Calu3 (cell line): ENCODE data around the gene MUC21. TPM values are rescaled to one million over a fixed set of nuclear protein-coding genes. Genes with fewer than 3 reads are reported as not detected.

Experiments
- BruUV-seq: library from RNA; stranded (reverse); fragments of 400-500 nt; replicated peaks from 2 replicates; lab custom pipeline; 2021; lab: Mats Ljungman, UMichigan
- CTCF ChIA-PET: fragments of 300-600 bp; sonication (Branson Sonifier 250); formaldehyde crosslinking; loops from one replicate; lab custom pipeline; 2022; ENCODE audit warnings: antibody characterized with exemption; lab: Charles Lee
- DNase-seq: peaks from one replicate; pipeline ENCODE4 v3.0.0; 2022
- H3K27ac Mint-ChIP-seq: one replicate; pipeline ENCODE4 v1.8.0; 2022; ENCODE audit warnings: mixed read lengths; ENCODE audit not compliant: unreplicated experiment
- H3K27me3 Mint-ChIP-seq: one replicate; pipeline ENCODE4 v1.8.0; 2022; ENCODE audit warnings: mixed read lengths; ENCODE audit not compliant: unreplicated experiment
- H3K36me3 Mint-ChIP-seq: one replicate; pipeline ENCODE4 v1.8.0; 2022; ENCODE audit warnings: mild to moderate bottlenecking, moderate library complexity, mixed read lengths; ENCODE audit not compliant: insufficient read depth, unreplicated experiment
- H3K4me1 Mint-ChIP-seq: one replicate; pipeline ENCODE4 v1.8.0; 2022; ENCODE audit warnings: mild to moderate bottlenecking, low read depth, mixed read lengths; ENCODE audit not compliant: unreplicated experiment
- H3K4me3 Mint-ChIP-seq: one replicate; pipeline ENCODE4 v1.8.0; 2022; ENCODE audit warnings: mild to moderate bottlenecking, low read depth, moderate library complexity, mixed read lengths; ENCODE audit not compliant: unreplicated experiment
- H3K9me3 Mint-ChIP-seq: one replicate; pipeline ENCODE4 v1.8.0; 2022; ENCODE audit warnings: low read depth, mixed read lengths; ENCODE audit not compliant: unreplicated experiment
- intact Hi-C: fragments of 100-400 bp; cut with micrococcal nuclease; formaldehyde crosslinking; loops from one replicate; pipeline ENCODE4 v1.10.0; 2022; ENCODE audit not compliant: unreplicated experiment
- total RNA-seq: library from RNA; stranded (reverse); gene quantifications from 2 replicates; pipeline ENCODE4 v1.2.3, GENCODE V29; 2022
- TF ChIP-seq, protein P1 (sequence below): fragments of 200-600 bp; IDR thresholded peaks from one replicate; pipeline ENCODE4 v1.8.0; 2022; ENCODE audit warnings: antibody characterized with exemption; ENCODE audit not compliant: unreplicated experiment

Gene MUC21
- total RNA-seq, 1 experiment from 2014 or later = not detected

DNA sequence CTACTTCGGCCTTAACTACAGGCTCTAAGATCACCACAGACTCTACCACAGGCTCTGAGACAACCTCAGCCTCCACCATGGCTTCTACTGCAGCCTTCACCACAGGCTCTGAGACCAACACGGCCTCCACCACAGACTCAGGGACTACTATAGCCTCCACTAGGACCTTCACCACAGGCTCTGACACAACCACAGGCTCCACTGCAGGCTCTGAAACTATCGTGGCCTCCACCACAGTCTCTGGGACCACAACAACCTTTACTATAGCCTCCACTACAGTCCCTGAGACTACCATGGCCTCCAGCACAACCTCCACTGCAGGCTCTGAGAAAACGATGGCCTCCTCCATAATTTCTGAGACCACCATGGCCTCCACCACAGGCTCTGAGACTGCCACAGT, 42.1 kb downstream of the MUC21 start:
- H3K27ac Mint-ChIP-seq = no peak overlapping the region
- no peaks in the 10 kb centered on the region for H3K9me3 Mint-ChIP-seq
- intact Hi-C loops = no loop called here
- H3K27me3 Mint-ChIP-seq = peaks cover 14% of the 10 kb centered on the region
- no peak for DNase-seq
- CTCF ChIA-PET = no interaction called here
- TF ChIP-seq, protein P1, sequence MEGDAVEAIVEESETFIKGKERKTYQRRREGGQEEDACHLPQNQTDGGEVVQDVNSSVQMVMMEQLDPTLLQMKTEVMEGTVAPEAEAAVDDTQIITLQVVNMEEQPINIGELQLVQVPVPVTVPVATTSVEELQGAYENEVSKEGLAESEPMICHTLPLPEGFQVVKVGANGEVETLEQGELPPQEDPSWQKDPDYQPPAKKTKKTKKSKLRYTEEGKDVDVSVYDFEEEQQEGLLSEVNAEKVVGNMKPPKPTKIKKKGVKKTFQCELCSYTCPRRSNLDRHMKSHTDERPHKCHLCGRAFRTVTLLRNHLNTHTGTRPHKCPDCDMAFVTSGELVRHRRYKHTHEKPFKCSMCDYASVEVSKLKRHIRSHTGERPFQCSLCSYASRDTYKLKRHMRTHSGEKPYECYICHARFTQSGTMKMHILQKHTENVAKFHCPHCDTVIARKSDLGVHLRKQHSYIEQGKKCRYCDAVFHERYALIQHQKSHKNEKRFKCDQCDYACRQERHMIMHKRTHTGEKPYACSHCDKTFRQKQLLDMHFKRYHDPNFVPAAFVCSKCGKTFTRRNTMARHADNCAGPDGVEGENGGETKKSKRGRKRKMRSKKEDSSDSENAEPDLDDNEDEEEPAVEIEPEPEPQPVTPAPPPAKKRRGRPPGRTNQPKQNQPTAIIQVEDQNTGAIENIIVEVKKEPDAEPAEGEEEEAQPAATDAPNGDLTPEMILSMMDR = no peak
- BruUV-seq = no TSS peak
- H3K36me3 Mint-ChIP-seq = no peaks in the 10 kb centered on the region
- H3K4me1 Mint-ChIP-seq = no peaks in the 10 kb centered on the region
- H3K4me3 Mint-ChIP-seq = no peak overlapping the region

DNA sequence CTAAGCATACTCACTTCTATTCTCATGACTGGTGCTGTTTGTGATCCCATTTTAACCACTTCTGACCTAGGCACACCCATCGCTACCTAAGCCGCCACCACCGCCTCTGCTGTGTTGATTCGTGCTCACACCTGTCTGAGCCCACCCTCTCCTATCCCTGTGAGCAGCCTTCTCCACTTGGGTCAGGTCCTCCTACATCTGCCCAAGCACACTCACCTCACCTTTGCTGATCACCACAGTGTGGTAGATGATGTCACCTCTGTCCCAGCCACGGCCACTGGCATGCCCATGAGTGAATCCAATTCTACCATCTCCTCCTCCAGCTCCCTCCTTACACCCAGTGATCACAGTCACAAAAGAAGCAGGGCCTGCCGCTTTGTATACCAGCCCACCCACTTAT, 47.6 kb downstream of the MUC21 start:
- TF ChIP-seq, protein P1 = no peak
- no TSS peak for BruUV-seq
- Mint-ChIP-seq H3K9me3 (no peaks in the 10 kb centered on the region), H3K27ac (no peak overlapping the region), H3K4me1 (peaks cover 7% of the 10 kb centered on the region), H3K27me3 (peaks cover 46% of the 10 kb centered on the region), H3K36me3 (no peaks in the 10 kb centered on the region), H3K4me3 (no peak overlapping the region)
- no peak for DNase-seq
- intact Hi-C loops = no loop called here
- CTCF ChIA-PET = interaction anchor here (1.1 kb wide), 1 partner anchor 27 kb away, joined by 3 read pairs; no protein-coding TSS in a partner anchor

DNA sequence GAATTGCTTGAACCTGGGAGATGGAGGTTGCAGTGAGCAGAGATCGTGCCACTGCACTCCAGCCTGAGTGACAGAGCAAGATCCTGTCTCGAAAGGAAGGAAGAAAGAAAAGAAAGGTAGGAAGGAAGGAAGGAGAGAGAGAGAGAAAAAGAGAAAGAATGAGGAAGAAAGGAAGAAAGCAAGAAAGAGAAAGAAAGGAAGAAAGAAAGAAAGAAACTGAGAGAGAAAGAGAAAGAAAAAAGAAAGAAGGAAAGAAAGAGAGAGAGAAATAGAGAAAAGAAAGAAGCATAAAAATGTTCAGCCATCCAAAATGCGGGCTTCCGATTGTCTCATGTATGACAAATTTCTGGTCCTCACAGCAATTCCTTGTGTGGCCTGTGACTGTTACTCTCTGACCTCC, 49.6 kb downstream of the MUC21 start:
- no peak overlapping the region for H3K4me3 Mint-ChIP-seq
- BruUV-seq = no TSS peak
- H3K27ac Mint-ChIP-seq = no peak overlapping the region
- peaks cover 24% of the 10 kb centered on the region for H3K4me1 Mint-ChIP-seq
- TF ChIP-seq, protein P1 = no peak
- H3K36me3 Mint-ChIP-seq = no peaks in the 10 kb centered on the region
- intact Hi-C loops = no loop called here
- DNase-seq = no peak
- CTCF ChIA-PET = interaction anchor here (1.0 kb wide), 1 partner anchor 25 kb away, joined by 3 read pairs; no protein-coding TSS in a partner anchor
- no peaks in the 10 kb centered on the region for H3K9me3 Mint-ChIP-seq
- peaks cover 46% of the 10 kb centered on the region for H3K27me3 Mint-ChIP-seq

DNA sequence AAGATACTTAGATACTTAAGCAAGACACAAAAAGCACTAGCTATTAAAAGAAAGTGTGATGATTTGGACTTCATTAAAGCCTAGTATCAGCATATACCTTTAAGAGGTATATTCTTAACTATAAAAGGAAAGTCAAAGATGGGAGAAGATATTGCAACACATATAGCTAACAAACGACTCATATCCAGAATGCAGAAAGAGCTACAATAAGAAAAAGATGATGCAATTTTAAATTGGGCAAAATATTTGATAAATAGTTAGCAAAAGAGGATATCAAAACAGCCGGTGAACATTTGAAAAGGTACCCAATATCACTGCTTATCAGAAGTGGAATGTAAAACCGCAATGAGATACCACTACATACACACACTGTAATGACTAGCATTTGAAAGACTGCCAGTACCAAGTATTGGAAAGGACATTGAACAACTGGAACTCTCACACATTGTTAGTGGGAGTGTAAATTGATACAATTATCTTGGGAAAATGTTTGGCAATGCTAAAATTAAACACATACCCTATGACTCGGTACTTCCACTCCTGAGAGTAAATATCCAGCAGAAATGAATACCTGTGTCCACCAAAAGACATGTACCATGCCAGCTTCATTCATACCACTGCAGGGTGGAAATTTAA, 52.5 kb downstream of the MUC21 start:
- intact Hi-C loops = loop anchor here (2.0 kb wide), 1 partner anchor 29 kb away; no protein-coding TSS in a partner anchor
- Mint-ChIP-seq H3K27me3 (peaks cover 28% of the 10 kb centered on the region), H3K27ac (no peak overlapping the region), H3K4me1 (peaks cover 28% of the 10 kb centered on the region), H3K9me3 (no peaks in the 10 kb centered on the region), H3K4me3 (no peak overlapping the region), H3K36me3 (no peaks in the 10 kb centered on the region)
- CTCF ChIA-PET = interaction anchor here (0.6 to 1.7 kb wide), 5 partner anchors 35 to 151 kb away, joined by 3 to 6 read pairs (median 5); no protein-coding TSS in a partner anchor
- TF ChIP-seq, protein P1 = no peak
- no TSS peak for BruUV-seq
- no peak for DNase-seq
